Activated CD4-positive, alpha-beta T cell treated with anti-CD3 and anti-CD28 coated beads, Interleukin-2, amount 10 ng/mL, durations not matched to agents 7 days and 5 days (primary cell): ENCODE results near the gene TMEFF1. TPM values are rescaled to one million over a fixed set of nuclear protein-coding genes. Genes with fewer than 3 reads are reported as not detected.
"Not testable (repeated sequence)": the region's sequence is repeated elsewhere in the genome, so short reads cannot be mapped to it uniquely, and the experiment has no call there.

Source experiments
- CTCF ChIA-PET: fragments of 350-600 bp; sonication (Branson Sonifier 250); formaldehyde crosslinking; loops from one replicate; lab custom pipeline; 2021; ENCODE audit warnings: antibody characterized with exemption; lab: Charles Lee
- POLR2A ChIA-PET: fragments of 350-600 bp; sonication (Branson Sonifier 250); formaldehyde crosslinking; loops from one replicate; lab custom pipeline; 2021; ENCODE audit warnings: antibody characterized with exemption; lab: Charles Lee
- DNase-seq: peaks from one replicate; pipeline ENCODE4 v3.0.0-alpha.2; 2020
- H3K27ac Mint-ChIP-seq: one replicate; pipeline ENCODE4 v1.8.0; 2021; ENCODE audit warnings: mild to moderate bottlenecking, moderate library complexity, mixed read lengths
- H3K27me3 Mint-ChIP-seq: one replicate; pipeline ENCODE4 v1.8.0; 2021; ENCODE audit warnings: mixed read lengths
- H3K36me3 Mint-ChIP-seq: one replicate; pipeline ENCODE4 v1.8.0; 2021; ENCODE audit warnings: low read depth, mixed read lengths
- H3K4me1 Mint-ChIP-seq: one replicate; pipeline ENCODE4 v1.8.0; 2021; ENCODE audit warnings: mixed read lengths
- H3K4me3 Mint-ChIP-seq: one replicate; pipeline ENCODE4 v1.8.0; 2021; ENCODE audit warnings: mild to moderate bottlenecking, moderate library complexity, mixed read lengths
- H3K9me3 Mint-ChIP-seq: one replicate; pipeline ENCODE4 v1.8.0; 2021; ENCODE audit warnings: mixed read lengths
- total RNA-seq, 2 experiments: library from RNA; stranded (reverse); gene quantifications; one replicate each; pipeline ENCODE4 v1.2.3, GENCODE V29; 2021

TMEFF1 gene
- total RNA-seq, 2 experiments from 2014 or later = not detected

GRCh38 chr9:100478192-100478591 is 5.2 kb downstream of the TMEFF1 start:
- DNase-seq = no peak
- H3K4me1 Mint-ChIP-seq = peaks cover 5% of the 10 kb centered on the region
- peaks cover 30% of the 10 kb centered on the region for H3K27me3 Mint-ChIP-seq
- no peak overlapping the region for H3K4me3 Mint-ChIP-seq
- POLR2A ChIA-PET = no interaction called here
- CTCF ChIA-PET = no interaction called here
- no peaks in the 10 kb centered on the region for H3K36me3 Mint-ChIP-seq
- H3K9me3 Mint-ChIP-seq = no peaks in the 10 kb centered on the region
- H3K27ac Mint-ChIP-seq = no peak overlapping the region

GRCh38 chr9:100479820-100480219 is 6.9 kb downstream of the TMEFF1 start:
- ChIA-PET CTCF (no interaction called here), POLR2A (no interaction called here)
- Mint-ChIP-seq H3K9me3 (no peaks in the 10 kb centered on the region), H3K27me3 (peaks cover 18% of the 10 kb centered on the region), H3K27ac (no peak overlapping the region), H3K4me1 (no peaks in the 10 kb centered on the region), H3K36me3 (no peaks in the 10 kb centered on the region), H3K4me3 (no peak overlapping the region)
- DNase-seq = no peak

- no peaks in the 10 kb centered on the region for H3K9me3 Mint-ChIP-seq
- no peaks in the 10 kb centered on the region for H3K4me1 Mint-ChIP-seq
- peaks cover 9% of the 10 kb centered on the region for H3K27me3 Mint-ChIP-seq
- no peak overlapping the region for H3K27ac Mint-ChIP-seq
- DNase-seq = no peak
- POLR2A ChIA-PET = no interaction called here
- H3K4me3 Mint-ChIP-seq = no peak overlapping the region
- no peaks in the 10 kb centered on the region for H3K36me3 Mint-ChIP-seq
- CTCF ChIA-PET = no interaction called here
Observed at GRCh38 chr9:100485196-100485595, 12.2 kb downstream of the TMEFF1 start.

- Mint-ChIP-seq H3K27ac (no peak overlapping the region), H3K36me3 (no peaks in the 10 kb centered on the region), H3K4me1 (no peaks in the 10 kb centered on the region), H3K9me3 (no peaks in the 10 kb centered on the region), H3K4me3 (no peak overlapping the region), H3K27me3 (no peaks in the 10 kb centered on the region)
- CTCF ChIA-PET = no interaction called here
- POLR2A ChIA-PET = no interaction called here
- no peak for DNase-seq
Observed at GRCh38 chr9:100486479-100487176, 13.7 kb downstream of the TMEFF1 start.

- H3K36me3 Mint-ChIP-seq = no peaks in the 10 kb centered on the region
- no peak overlapping the region for H3K27ac Mint-ChIP-seq
- ChIA-PET POLR2A (no interaction called here), CTCF (no interaction called here)
- H3K4me3 Mint-ChIP-seq = no peak overlapping the region
- no peaks in the 10 kb centered on the region for H3K4me1 Mint-ChIP-seq
- H3K9me3 Mint-ChIP-seq = no peaks in the 10 kb centered on the region
- no peaks in the 10 kb centered on the region for H3K27me3 Mint-ChIP-seq
- no peak for DNase-seq
Observed at GRCh38 chr9:100488177-100488576, 15.2 kb downstream of the TMEFF1 start.

GRCh38 chr9:100489836-100490235 is 16.9 kb downstream of the TMEFF1 start:
- CTCF ChIA-PET = no interaction called here
- no peak for DNase-seq
- H3K27ac Mint-ChIP-seq = no peak overlapping the region
- no peak overlapping the region for H3K4me3 Mint-ChIP-seq
- POLR2A ChIA-PET = no interaction called here
- H3K4me1 Mint-ChIP-seq = no peaks in the 10 kb centered on the region
- no peaks in the 10 kb centered on the region for H3K9me3 Mint-ChIP-seq
- H3K36me3 Mint-ChIP-seq = no peaks in the 10 kb centered on the region
- no peaks in the 10 kb centered on the region for H3K27me3 Mint-ChIP-seq

- H3K4me1 Mint-ChIP-seq = no peaks in the 10 kb centered on the region
- no peaks in the 10 kb centered on the region for H3K27me3 Mint-ChIP-seq
- ChIA-PET POLR2A (no interaction called here), CTCF (no interaction called here)
- DNase-seq = no peak
- no peak overlapping the region for H3K27ac Mint-ChIP-seq
- no peaks in the 10 kb centered on the region for H3K36me3 Mint-ChIP-seq
- H3K9me3 Mint-ChIP-seq = no peaks in the 10 kb centered on the region
- no peak overlapping the region for H3K4me3 Mint-ChIP-seq
Observed at GRCh38 chr9:100492952-100493351, 20.0 kb downstream of the TMEFF1 start.

GRCh38 chr9:100498592-100498991 is 25.6 kb downstream of the TMEFF1 start:
- Mint-ChIP-seq H3K4me3 (no peak overlapping the region), H3K27ac (no peak overlapping the region), H3K9me3 (no peaks in the 10 kb centered on the region), H3K27me3 (no peaks in the 10 kb centered on the region), H3K4me1 (no peaks in the 10 kb centered on the region), H3K36me3 (no peaks in the 10 kb centered on the region)
- POLR2A ChIA-PET = no interaction called here
- DNase-seq = no peak
- CTCF ChIA-PET = no interaction called here

- Mint-ChIP-seq H3K9me3 (no peaks in the 10 kb centered on the region), H3K27me3 (no peaks in the 10 kb centered on the region), H3K36me3 (no peaks in the 10 kb centered on the region), H3K4me3 (no peak overlapping the region), H3K27ac (no peak overlapping the region), H3K4me1 (no peaks in the 10 kb centered on the region)
- CTCF ChIA-PET = no interaction called here
- no peak for DNase-seq
- POLR2A ChIA-PET = no interaction called here
Observed at GRCh38 chr9:100499460-100499859, 26.5 kb downstream of the TMEFF1 start.

GRCh38 chr9:100499866-100500265 is 26.9 kb downstream of the TMEFF1 start:
- CTCF ChIA-PET = no interaction called here
- POLR2A ChIA-PET = no interaction called here
- H3K36me3 Mint-ChIP-seq = no peaks in the 10 kb centered on the region

GRCh38 chr9:100505564-100506159 is 32.7 kb downstream of the TMEFF1 start:
- Mint-ChIP-seq H3K9me3 (no peaks in the 10 kb centered on the region), H3K36me3 (no peaks in the 10 kb centered on the region), H3K4me3 (no peak overlapping the region), H3K27me3 (no peaks in the 10 kb centered on the region), H3K27ac (no peak overlapping the region), H3K4me1 (no peaks in the 10 kb centered on the region)
- ChIA-PET POLR2A (no interaction called here), CTCF (no interaction called here)
- peak; percentile 66 for DNase-seq

More at GRCh38 chr9:100499866-100500265, 26.9 kb downstream of the TMEFF1 start:
- DNase-seq = no peak
- H3K4me1 Mint-ChIP-seq = no peaks in the 10 kb centered on the region
- H3K27ac Mint-ChIP-seq = no peak overlapping the region
- no peaks in the 10 kb centered on the region for H3K9me3 Mint-ChIP-seq
- H3K27me3 Mint-ChIP-seq = no peaks in the 10 kb centered on the region
- H3K4me3 Mint-ChIP-seq = no peak overlapping the region

GRCh38 chr9:100507350-100507749 is 34.4 kb downstream of the TMEFF1 start:
- H3K27me3 Mint-ChIP-seq, H3K4me3 Mint-ChIP-seq: not testable (repeated sequence)
- POLR2A ChIA-PET = interaction anchor here (0.6 kb wide), 1 partner anchor 10 kb away, joined by 3 read pairs; no protein-coding TSS in a partner anchor

GRCh38 chr9:100511205-100511604 is 38.3 kb downstream of the TMEFF1 start:
- CTCF ChIA-PET = no interaction called here
- Mint-ChIP-seq H3K27ac (no peak overlapping the region), H3K9me3 (no peaks in the 10 kb centered on the region), H3K4me3 (no peak overlapping the region), H3K4me1 (no peaks in the 10 kb centered on the region), H3K36me3 (no peaks in the 10 kb centered on the region), H3K27me3 (no peaks in the 10 kb centered on the region)
- no peak for DNase-seq
- POLR2A ChIA-PET = no interaction called here

More at GRCh38 chr9:100507350-100507749, 34.4 kb downstream of the TMEFF1 start:
- CTCF ChIA-PET, H3K9me3 Mint-ChIP-seq, H3K4me1 Mint-ChIP-seq, DNase-seq, H3K27ac Mint-ChIP-seq, H3K36me3 Mint-ChIP-seq: not testable (repeated sequence)
